ENCODE data around the gene MINDY4B. TPM values are rescaled to one million over a fixed set of nuclear protein-coding genes. Genes with fewer than 3 reads are reported as not detected.

MINDY4B gene
- total RNA-seq, 1 donor from 2014 or later = not detected

DNA sequence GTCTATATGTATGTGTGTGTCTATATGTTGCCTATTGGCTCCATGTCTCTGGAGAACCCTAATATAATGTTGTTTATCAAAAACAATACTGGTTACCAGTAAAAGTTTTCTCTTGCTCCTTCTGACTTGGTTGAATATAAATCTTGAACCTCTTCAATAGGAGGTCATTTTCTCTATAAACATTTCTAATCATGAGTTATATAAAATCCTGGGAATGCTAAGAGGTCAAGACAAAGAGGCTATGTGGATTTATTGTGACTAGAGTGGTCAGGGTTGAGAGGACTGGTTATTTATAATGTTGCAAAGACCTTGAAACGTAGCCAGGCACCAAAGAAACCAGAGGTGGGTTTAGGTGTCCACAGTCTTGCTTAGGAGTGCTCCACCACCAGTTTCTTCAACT, 1.2 kb upstream of the MINDY4B start:
- H3K36me3 ChIP-seq (ENCODE audit: insufficient read depth, low read length) = no peaks in the 10 kb centered on the region
- H3K4me1 ChIP-seq (ENCODE audit: insufficient read depth, low read length) = no peaks in the 10 kb centered on the region
- TF ChIP-seq EZH2 (IDR thresholded peaks at IDR 0.05; ENCODE audit: insufficient read depth, low read length) = no peak
- Mint-ChIP-seq H3K27ac (ENCODE audit: unreplicated experiment) (no peak overlapping the region), H3K36me3 (ENCODE audit: low read depth, unreplicated experiment) (no peaks in the 10 kb centered on the region), H3K4me3 (ENCODE audit: unreplicated experiment) (no peak overlapping the region), H3K4me1 (ENCODE audit: low read depth, unreplicated experiment) (no peaks in the 10 kb centered on the region), H3K9me3 (ENCODE audit: unreplicated experiment) (no peaks in the 10 kb centered on the region), H3K27me3 (ENCODE audit: low read depth, unreplicated experiment) (peaks cover 31% of the 10 kb centered on the region)
- H3K4me3 ChIP-seq (ENCODE audit: insufficient read depth, low read depth, low read length) = no peak overlapping the region
- no peak for DNase-seq (ENCODE audit: low read depth)
- no peak overlapping the region for H2AFZ ChIP-seq (ENCODE audit: low read depth, low read length)
- H3K9me3 ChIP-seq (ENCODE audit: insufficient read depth, low read depth, low read length) = no peaks in the 10 kb centered on the region
- H3K4me2 ChIP-seq (ENCODE audit: low read length) = no peak overlapping the region
- H4K20me1 ChIP-seq (ENCODE audit: insufficient read depth, low read length) = no peaks in the 10 kb centered on the region
- no peak overlapping the region for H3K27ac ChIP-seq (ENCODE audit: low read depth, low read length)
- FAIRE-seq = no peak
- peaks cover 27% of the 10 kb centered on the region for H3K27me3 ChIP-seq (ENCODE audit: insufficient read depth, low read length)
- no peaks in the 10 kb centered on the region for H3K79me2 ChIP-seq (ENCODE audit: insufficient read depth, low read length)
- no peak overlapping the region for H3K9ac ChIP-seq (ENCODE audit: low read length)

DNA sequence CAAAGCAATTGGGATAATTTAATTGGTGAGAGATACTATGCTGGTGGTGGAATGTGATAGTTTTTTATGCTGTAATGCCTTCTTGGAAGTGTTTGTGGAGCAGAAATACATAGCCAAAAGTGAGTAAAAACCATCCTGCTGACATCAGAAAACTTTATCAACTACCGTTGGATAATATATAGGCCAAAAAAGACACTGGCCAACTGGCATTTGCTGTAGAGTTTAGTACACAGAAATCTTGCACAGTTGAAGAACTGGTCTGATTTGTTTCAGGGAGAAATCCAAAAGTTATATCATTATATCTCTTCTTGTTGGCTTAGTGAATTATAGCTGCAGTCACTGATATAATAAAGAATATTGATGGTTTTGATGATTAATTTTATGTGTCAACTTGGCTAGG, 507 bp upstream of the MINDY4B start:
- no peaks in the 10 kb centered on the region for H3K9me3 ChIP-seq (ENCODE audit: insufficient read depth, low read depth, low read length)
- no peak overlapping the region for H2AFZ ChIP-seq (ENCODE audit: low read depth, low read length)
- H3K4me1 ChIP-seq (ENCODE audit: insufficient read depth, low read length) = no peaks in the 10 kb centered on the region
- TF ChIP-seq, protein P1, sequence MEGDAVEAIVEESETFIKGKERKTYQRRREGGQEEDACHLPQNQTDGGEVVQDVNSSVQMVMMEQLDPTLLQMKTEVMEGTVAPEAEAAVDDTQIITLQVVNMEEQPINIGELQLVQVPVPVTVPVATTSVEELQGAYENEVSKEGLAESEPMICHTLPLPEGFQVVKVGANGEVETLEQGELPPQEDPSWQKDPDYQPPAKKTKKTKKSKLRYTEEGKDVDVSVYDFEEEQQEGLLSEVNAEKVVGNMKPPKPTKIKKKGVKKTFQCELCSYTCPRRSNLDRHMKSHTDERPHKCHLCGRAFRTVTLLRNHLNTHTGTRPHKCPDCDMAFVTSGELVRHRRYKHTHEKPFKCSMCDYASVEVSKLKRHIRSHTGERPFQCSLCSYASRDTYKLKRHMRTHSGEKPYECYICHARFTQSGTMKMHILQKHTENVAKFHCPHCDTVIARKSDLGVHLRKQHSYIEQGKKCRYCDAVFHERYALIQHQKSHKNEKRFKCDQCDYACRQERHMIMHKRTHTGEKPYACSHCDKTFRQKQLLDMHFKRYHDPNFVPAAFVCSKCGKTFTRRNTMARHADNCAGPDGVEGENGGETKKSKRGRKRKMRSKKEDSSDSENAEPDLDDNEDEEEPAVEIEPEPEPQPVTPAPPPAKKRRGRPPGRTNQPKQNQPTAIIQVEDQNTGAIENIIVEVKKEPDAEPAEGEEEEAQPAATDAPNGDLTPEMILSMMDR (IDR thresholded peaks at IDR 0.05; ENCODE audit: insufficient read depth, low read depth, low read length) = no peak
- TF ChIP-seq EZH2 (IDR thresholded peaks at IDR 0.05; ENCODE audit: insufficient read depth, low read length) = no peak
- H3K4me3 ChIP-seq (ENCODE audit: insufficient read depth, low read depth, low read length) = no peak overlapping the region
- no peaks in the 10 kb centered on the region for H4K20me1 ChIP-seq (ENCODE audit: insufficient read depth, low read length)
- no peak overlapping the region for H3K27ac ChIP-seq (ENCODE audit: low read depth, low read length)
- FAIRE-seq = no peak
- no peaks in the 10 kb centered on the region for H3K79me2 ChIP-seq (ENCODE audit: insufficient read depth, low read length)
- no peaks in the 10 kb centered on the region for H3K36me3 Mint-ChIP-seq (ENCODE audit: low read depth, unreplicated experiment)
- H3K4me2 ChIP-seq (ENCODE audit: low read length) = no peak overlapping the region
- peaks cover 25% of the 10 kb centered on the region for H3K27me3 Mint-ChIP-seq (ENCODE audit: low read depth, unreplicated experiment)
- no peak for DNase-seq (ENCODE audit: low read depth)
- H3K36me3 ChIP-seq (ENCODE audit: insufficient read depth, low read length) = no peaks in the 10 kb centered on the region
- no peak overlapping the region for H3K4me3 Mint-ChIP-seq (ENCODE audit: unreplicated experiment)
- no peak overlapping the region for H3K9ac ChIP-seq (ENCODE audit: low read length)
- H3K9me3 Mint-ChIP-seq (ENCODE audit: unreplicated experiment) = no peaks in the 10 kb centered on the region
- H3K27me3 ChIP-seq (ENCODE audit: insufficient read depth, low read length) = peaks cover 20% of the 10 kb centered on the region
- no peaks in the 10 kb centered on the region for H3K4me1 Mint-ChIP-seq (ENCODE audit: low read depth, unreplicated experiment)
- H3K27ac Mint-ChIP-seq (ENCODE audit: unreplicated experiment) = no peak overlapping the region

DNA sequence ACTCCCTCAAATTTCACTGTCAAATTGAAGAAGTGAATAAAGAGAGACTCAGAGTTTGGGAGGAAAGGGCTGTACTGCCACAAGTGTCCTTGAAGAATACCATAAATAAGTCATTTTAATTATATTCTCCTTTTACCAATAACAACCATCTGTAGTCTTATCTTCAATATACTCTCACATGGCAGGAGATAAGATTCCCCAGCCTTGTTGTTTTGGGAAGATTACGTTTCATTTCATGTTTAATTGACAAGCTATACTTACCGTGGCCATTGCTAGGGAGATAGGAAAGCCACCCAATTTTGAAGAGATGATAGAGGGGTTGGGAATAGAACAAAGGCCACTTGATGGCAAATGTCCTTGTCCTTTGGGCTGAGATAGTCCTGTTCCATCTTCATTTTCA, 2.3 kb downstream of the MINDY4B start:
- peaks cover 22% of the 10 kb centered on the region for H3K27me3 Mint-ChIP-seq (ENCODE audit: low read depth, unreplicated experiment)
- no peak for FAIRE-seq

More for the DNA sequence above, 2.3 kb downstream of the MINDY4B start:
- no peak overlapping the region for H3K27ac ChIP-seq (ENCODE audit: low read depth, low read length)
- H3K36me3 ChIP-seq (ENCODE audit: insufficient read depth, low read length) = no peaks in the 10 kb centered on the region
- Mint-ChIP-seq H3K27ac (ENCODE audit: unreplicated experiment) (no peak overlapping the region), H3K36me3 (ENCODE audit: low read depth, unreplicated experiment) (no peaks in the 10 kb centered on the region), H3K9me3 (ENCODE audit: unreplicated experiment) (no peaks in the 10 kb centered on the region), H3K4me1 (ENCODE audit: low read depth, unreplicated experiment) (no peaks in the 10 kb centered on the region), H3K4me3 (ENCODE audit: unreplicated experiment) (no peak overlapping the region)
- H3K79me2 ChIP-seq (ENCODE audit: insufficient read depth, low read length) = no peaks in the 10 kb centered on the region
- H3K9me3 ChIP-seq (ENCODE audit: insufficient read depth, low read depth, low read length) = no peaks in the 10 kb centered on the region
- no peaks in the 10 kb centered on the region for H3K4me1 ChIP-seq (ENCODE audit: insufficient read depth, low read length)
- no peak overlapping the region for H2AFZ ChIP-seq (ENCODE audit: low read depth, low read length)
- TF ChIP-seq EZH2 (IDR thresholded peaks at IDR 0.05; ENCODE audit: insufficient read depth, low read length) = no peak
- TF ChIP-seq, protein P1 (IDR thresholded peaks at IDR 0.05; ENCODE audit: insufficient read depth, low read depth, low read length) = no peak
- H3K9ac ChIP-seq (ENCODE audit: low read length) = no peak overlapping the region
- no peak for DNase-seq (ENCODE audit: low read depth)
- no peaks in the 10 kb centered on the region for H4K20me1 ChIP-seq (ENCODE audit: insufficient read depth, low read length)
- no peak overlapping the region for H3K4me3 ChIP-seq (ENCODE audit: insufficient read depth, low read depth, low read length)
- H3K4me2 ChIP-seq (ENCODE audit: low read length) = no peak overlapping the region
- peaks cover 16% of the 10 kb centered on the region for H3K27me3 ChIP-seq (ENCODE audit: insufficient read depth, low read length)
